Chondrocyte (in vitro differentiated cells): Measurements from ENCODE around the gene SLCO4A1. TPM values are rescaled to one million over a fixed set of nuclear protein-coding genes. Genes with fewer than 3 reads are reported as not detected.

Experiments
- DNase-seq: peaks from one replicate; pipeline ENCODE4 v3.0.0; 2021; ENCODE audit warnings: mixed read lengths, low spot score
- H3K27ac Mint-ChIP-seq: one replicate; pipeline ENCODE4 v1.8.0; 2021; ENCODE audit warnings: mild to moderate bottlenecking, moderate library complexity, mixed read lengths; ENCODE audit not compliant: unreplicated experiment
- H3K27me3 Mint-ChIP-seq: 2 replicates; pipeline ENCODE4 v1.8.0; 2021; ENCODE audit warnings: low read depth, mixed read lengths
- H3K36me3 Mint-ChIP-seq: 2 replicates; pipeline ENCODE4 v1.8.0; 2021; ENCODE audit warnings: low read depth, mixed read lengths
- H3K4me1 Mint-ChIP-seq: 2 replicates; pipeline ENCODE4 v1.8.0; 2021; ENCODE audit warnings: low read depth, mild to moderate bottlenecking, mixed read lengths
- H3K4me3 Mint-ChIP-seq: one replicate; pipeline ENCODE4 v1.8.0; 2021; ENCODE audit warnings: mild to moderate bottlenecking, moderate library complexity, mixed read lengths; ENCODE audit not compliant: unreplicated experiment
- H3K9me3 Mint-ChIP-seq: 2 replicates; pipeline ENCODE4 v1.8.0; 2021; ENCODE audit warnings: low read depth, mixed read lengths
- total RNA-seq: library from RNA; stranded (reverse); gene quantifications from 3 replicates; pipeline ENCODE4 v1.2.1, GENCODE V29; 2021
- TF ChIP-seq, protein P1 (sequence below): fragments of 200-600 bp; sonication (generic); IDR thresholded peaks from 2 replicates; pipeline ENCODE4 v1.5.0; 2021; ENCODE audit warnings: antibody characterized with exemption, mild to moderate bottlenecking, moderate library complexity

The SLCO4A1 gene
- total RNA-seq, 1 donor from 2014 or later = not detected

GRCh38 chr20:62692801-62693523 lies 50.7 kb downstream of the SLCO4A1 start:
- no peak overlapping the region for H3K27ac Mint-ChIP-seq
- peaks cover 19% of the 10 kb centered on the region for H3K27me3 Mint-ChIP-seq
- TF ChIP-seq, protein P1, sequence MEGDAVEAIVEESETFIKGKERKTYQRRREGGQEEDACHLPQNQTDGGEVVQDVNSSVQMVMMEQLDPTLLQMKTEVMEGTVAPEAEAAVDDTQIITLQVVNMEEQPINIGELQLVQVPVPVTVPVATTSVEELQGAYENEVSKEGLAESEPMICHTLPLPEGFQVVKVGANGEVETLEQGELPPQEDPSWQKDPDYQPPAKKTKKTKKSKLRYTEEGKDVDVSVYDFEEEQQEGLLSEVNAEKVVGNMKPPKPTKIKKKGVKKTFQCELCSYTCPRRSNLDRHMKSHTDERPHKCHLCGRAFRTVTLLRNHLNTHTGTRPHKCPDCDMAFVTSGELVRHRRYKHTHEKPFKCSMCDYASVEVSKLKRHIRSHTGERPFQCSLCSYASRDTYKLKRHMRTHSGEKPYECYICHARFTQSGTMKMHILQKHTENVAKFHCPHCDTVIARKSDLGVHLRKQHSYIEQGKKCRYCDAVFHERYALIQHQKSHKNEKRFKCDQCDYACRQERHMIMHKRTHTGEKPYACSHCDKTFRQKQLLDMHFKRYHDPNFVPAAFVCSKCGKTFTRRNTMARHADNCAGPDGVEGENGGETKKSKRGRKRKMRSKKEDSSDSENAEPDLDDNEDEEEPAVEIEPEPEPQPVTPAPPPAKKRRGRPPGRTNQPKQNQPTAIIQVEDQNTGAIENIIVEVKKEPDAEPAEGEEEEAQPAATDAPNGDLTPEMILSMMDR = no peak
- no peaks in the 10 kb centered on the region for H3K36me3 Mint-ChIP-seq
- no peak overlapping the region for H3K4me3 Mint-ChIP-seq
- H3K4me1 Mint-ChIP-seq = peaks cover 5% of the 10 kb centered on the region
- DNase-seq = no peak
- H3K9me3 Mint-ChIP-seq = no peaks in the 10 kb centered on the region

DNA sequence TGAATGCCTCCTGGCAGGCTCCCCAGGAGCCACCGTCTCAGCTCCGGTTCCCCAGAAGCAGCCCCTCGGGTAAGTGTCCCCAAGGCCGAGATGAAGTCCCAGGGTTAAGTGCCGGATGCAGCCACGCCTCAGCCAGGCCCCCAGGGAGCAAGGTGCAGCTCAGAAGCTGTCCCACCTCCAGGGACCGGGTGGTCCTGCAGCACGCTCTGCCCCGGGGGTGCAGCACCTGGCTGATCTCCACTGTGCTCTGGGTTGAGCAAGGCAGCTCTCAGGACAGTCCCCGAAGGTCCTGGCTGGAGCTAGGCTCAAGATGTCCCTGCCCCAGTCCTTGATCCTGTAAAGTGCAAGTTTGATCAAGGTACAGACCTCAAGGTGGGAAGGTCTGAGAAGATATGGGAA lies 51.2 kb downstream of the SLCO4A1 start:
- DNase-seq = no peak
- no peaks in the 10 kb centered on the region for H3K36me3 Mint-ChIP-seq
- peaks cover 20% of the 10 kb centered on the region for H3K27me3 Mint-ChIP-seq
- no peaks in the 10 kb centered on the region for H3K9me3 Mint-ChIP-seq
- H3K4me3 Mint-ChIP-seq = no peak overlapping the region
- H3K4me1 Mint-ChIP-seq = peaks cover 4% of the 10 kb centered on the region
- H3K27ac Mint-ChIP-seq = no peak overlapping the region
- TF ChIP-seq, protein P1 = no peak

DNA sequence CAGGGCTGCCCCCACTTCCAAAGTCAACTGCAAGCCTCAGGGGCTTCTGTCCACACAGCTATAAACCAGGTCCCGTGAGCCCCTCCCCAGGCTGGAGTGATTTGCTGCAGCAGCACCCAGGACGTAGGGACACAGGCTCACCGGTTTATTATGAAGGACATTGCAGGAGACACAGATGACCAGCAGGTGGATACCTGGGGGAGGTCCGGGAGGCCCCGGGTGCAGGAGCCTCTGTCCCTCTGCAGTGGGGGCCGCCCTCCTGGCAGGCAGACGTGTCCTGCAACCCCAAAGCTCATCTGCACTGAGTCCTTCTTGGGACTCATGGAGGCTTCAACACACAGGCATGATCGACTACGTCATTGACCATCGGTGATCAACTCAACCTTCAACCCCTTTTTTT lies 51.8 kb downstream of the SLCO4A1 start:
- no peaks in the 10 kb centered on the region for H3K9me3 Mint-ChIP-seq
- no peak for DNase-seq

GRCh38 chr20:62694868-62695267 lies 52.6 kb downstream of the SLCO4A1 start:
- no peak overlapping the region for H3K27ac Mint-ChIP-seq
- H3K27me3 Mint-ChIP-seq = peaks cover 20% of the 10 kb centered on the region
- H3K4me1 Mint-ChIP-seq = no peaks in the 10 kb centered on the region
- DNase-seq = no peak
- H3K36me3 Mint-ChIP-seq = no peaks in the 10 kb centered on the region
- H3K4me3 Mint-ChIP-seq = no peak overlapping the region
- TF ChIP-seq, protein P1 = no peak
- H3K9me3 Mint-ChIP-seq = no peaks in the 10 kb centered on the region

More for the DNA sequence above, 51.8 kb downstream of the SLCO4A1 start:
- H3K4me1 Mint-ChIP-seq = no peaks in the 10 kb centered on the region
- H3K36me3 Mint-ChIP-seq = no peaks in the 10 kb centered on the region
- TF ChIP-seq, protein P1 = no peak
- no peak overlapping the region for H3K27ac Mint-ChIP-seq
- no peak overlapping the region for H3K4me3 Mint-ChIP-seq
- H3K27me3 Mint-ChIP-seq = peaks cover 20% of the 10 kb centered on the region

- H3K4me1 Mint-ChIP-seq = no peaks in the 10 kb centered on the region
- H3K27ac Mint-ChIP-seq = no peak overlapping the region
- TF ChIP-seq, protein P1 = no peak
- H3K9me3 Mint-ChIP-seq = no peaks in the 10 kb centered on the region
- H3K27me3 Mint-ChIP-seq = peaks cover 20% of the 10 kb centered on the region
- no peaks in the 10 kb centered on the region for H3K36me3 Mint-ChIP-seq
- H3K4me3 Mint-ChIP-seq = no peak overlapping the region
- no peak for DNase-seq
Measured at GRCh38 chr20:62695448-62696414, 53.4 kb downstream of the SLCO4A1 start.
